SK-N-SH treated with all-trans-retinoic acid at 6 μM for 48 hours (cell line): ENCODE data around the gene PSMD14.

Source experiments
- ATAC-seq: fragments of 200-7000 bp; cut with Tn5 transposase; 3 replicates; pipeline ENCODE4 v1.9.1; 2020; ENCODE audit warnings: mild to moderate bottlenecking, moderate library complexity
- BACH2 ChIP-seq: fragments of 250-450 bp; sonication (Bioruptor Pico); IDR thresholded peaks from 2 replicates; pipeline ENCODE4 v1.9.0; 2021; ENCODE audit warnings: mild to moderate bottlenecking, borderline replicate concordance
- CSDC2 ChIP-seq: fragments of 250-450 bp; sonication (Bioruptor Pico); IDR thresholded peaks from 2 replicates; pipeline ENCODE4 v1.5.0; 2020; ENCODE audit warnings: mild to moderate bottlenecking, moderate library complexity
- ESRRG ChIP-seq: fragments of 250-450 bp; sonication (Bioruptor Pico); IDR thresholded peaks from 2 replicates; pipeline ENCODE4 v1.6.1; 2021; ENCODE audit warnings: mild to moderate bottlenecking
- GLIS3 ChIP-seq: fragments of 250-450 bp; sonication (Bioruptor Pico); IDR thresholded peaks from 2 replicates; pipeline ENCODE4 v1.5.0; 2020; ENCODE audit warnings: mild to moderate bottlenecking, moderate library complexity
- ISL1 ChIP-seq: fragments of 250-450 bp; sonication (Bioruptor Pico); IDR thresholded peaks from 2 replicates; pipeline ENCODE4 v2.1.2; 2022; ENCODE audit warnings: mild to moderate bottlenecking, moderate library complexity
- OSR1 ChIP-seq: fragments of 250-450 bp; sonication (Bioruptor Pico); IDR thresholded peaks from 2 replicates; pipeline ENCODE4 v1.8.0; 2022; ENCODE audit warnings: moderate library complexity, mild to moderate bottlenecking, inconsistent platforms
- PPARA ChIP-seq: fragments of 250-450 bp; sonication (Bioruptor Pico); IDR thresholded peaks from 2 replicates; pipeline ENCODE4 v1.5.0; 2020; ENCODE audit warnings: mild to moderate bottlenecking, borderline replicate concordance
- TCF4 ChIP-seq: fragments of 250-450 bp; sonication (Bioruptor Pico); IDR thresholded peaks from 2 replicates; pipeline ENCODE4 v1.8.0; 2021; ENCODE audit warnings: mild to moderate bottlenecking, moderate library complexity, borderline replicate concordance
- TOX ChIP-seq: fragments of 250-450 bp; sonication (Bioruptor Pico); IDR thresholded peaks from 2 replicates; pipeline ENCODE4 v1.8.0; 2021; ENCODE audit warnings: mild to moderate bottlenecking, moderate library complexity, borderline replicate concordance
- ZC3H10 ChIP-seq: fragments of 250-450 bp; sonication (Bioruptor Pico); IDR thresholded peaks from 2 replicates; pipeline ENCODE4 v1.5.1; 2021; ENCODE audit warnings: mild to moderate bottlenecking, moderate library complexity
- ZFP3 ChIP-seq: fragments of 250-450 bp; sonication (Bioruptor Pico); IDR thresholded peaks from 2 replicates; pipeline ENCODE4 v1.5.0; 2020; ENCODE audit warnings: mild to moderate bottlenecking, moderate library complexity
- ZFP30 ChIP-seq: fragments of 450-650 bp; formaldehyde crosslinking; IDR thresholded peaks from 2 replicates; pipeline ENCODE4 v1.5.0; 2022; ENCODE audit warnings: mild to moderate bottlenecking, moderate library complexity
- ZNF565 ChIP-seq: fragments of 450-650 bp; formaldehyde crosslinking; conservative IDR thresholded peaks from 2 replicates; pipeline ENCODE4 v1.5.0; 2020; ENCODE audit warnings: low read depth, mild to moderate bottlenecking, moderate library complexity
- ZNF70 ChIP-seq: fragments of 450-650 bp; formaldehyde crosslinking; IDR thresholded peaks from 2 replicates; pipeline ENCODE4 v1.5.0; 2020; ENCODE audit warnings: mild to moderate bottlenecking, moderate library complexity
- ZNF8 ChIP-seq: fragments of 450-650 bp; formaldehyde crosslinking; IDR thresholded peaks from 2 replicates; pipeline ENCODE4 v1.5.0; 2020; ENCODE audit warnings: mild to moderate bottlenecking, moderate library complexity
- TF ChIP-seq, protein P1 (sequence below): fragments of 250-450 bp; sonication (Bioruptor Pico); IDR thresholded peaks from 2 replicates; pipeline ENCODE4 v1.5.1; 2020; ENCODE audit warnings: low read depth, mild to moderate bottlenecking, moderate library complexity
- TF ChIP-seq, protein P2 (sequence below): fragments of 250-450 bp; sonication (Bioruptor Pico); IDR thresholded peaks from 2 replicates; pipeline ENCODE4 v1.8.0; 2021; ENCODE audit warnings: low read depth, mild to moderate bottlenecking, moderate library complexity, borderline replicate concordance
- TF ChIP-seq, protein P3 (sequence below): fragments of 250-450 bp; sonication (Bioruptor Pico); IDR thresholded peaks from 2 replicates; pipeline ENCODE4 v1.5.1; 2021; ENCODE audit warnings: mild to moderate bottlenecking, moderate library complexity
- TF ChIP-seq, protein P4 (sequence below): fragments of 250-450 bp; sonication (Bioruptor Pico); IDR thresholded peaks from 2 replicates; pipeline ENCODE4 v1.8.0; 2020; ENCODE audit warnings: mild to moderate bottlenecking, moderate library complexity, borderline replicate concordance

Gene PSMD14

DNA sequence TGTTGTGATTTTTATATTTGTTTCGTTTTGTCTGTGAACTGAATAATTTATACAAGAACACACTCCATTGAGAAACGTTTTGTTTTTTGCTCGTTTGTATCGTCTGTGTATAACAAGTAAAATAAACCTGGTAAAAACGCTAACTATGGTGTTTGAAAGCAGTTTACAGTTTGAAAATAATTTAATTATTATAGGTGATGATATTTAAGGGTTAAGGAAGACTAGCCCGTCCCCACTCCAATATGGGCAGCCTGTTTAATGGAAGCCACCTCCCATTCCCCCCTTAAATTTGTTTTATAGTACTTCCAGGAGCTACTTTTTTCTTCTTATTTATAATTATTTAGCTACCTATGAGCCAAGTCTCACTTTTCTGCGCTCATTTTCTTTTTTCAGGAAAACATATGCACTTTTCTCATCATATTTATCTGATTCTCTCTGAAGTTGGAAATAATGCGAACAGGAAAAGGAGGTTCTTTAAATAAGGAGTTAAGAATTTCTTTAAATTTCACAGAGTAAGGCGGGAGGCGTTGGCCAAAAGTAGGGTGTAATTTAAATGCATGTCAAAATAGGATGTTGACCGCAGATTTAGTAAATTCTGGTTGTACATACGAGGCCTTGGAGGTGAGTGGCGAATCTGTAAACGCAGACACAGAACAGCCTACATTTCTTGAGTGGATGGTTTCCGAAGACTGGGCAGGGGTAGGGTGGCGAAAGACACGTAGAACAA, 117.7 kb downstream of the PSMD14 start (continued):
- TF ChIP-seq BACH2 (CRISPR knock-in tag), result no peak
- TF ChIP-seq OSR1, result no peak
- no peak for TF ChIP-seq ZC3H10 (CRISPR knock-in tag)
- TF ChIP-seq ESRRG (CRISPR knock-in tag), result no peak
- TF ChIP-seq, all 23 proteins: peak for 0

DNA sequence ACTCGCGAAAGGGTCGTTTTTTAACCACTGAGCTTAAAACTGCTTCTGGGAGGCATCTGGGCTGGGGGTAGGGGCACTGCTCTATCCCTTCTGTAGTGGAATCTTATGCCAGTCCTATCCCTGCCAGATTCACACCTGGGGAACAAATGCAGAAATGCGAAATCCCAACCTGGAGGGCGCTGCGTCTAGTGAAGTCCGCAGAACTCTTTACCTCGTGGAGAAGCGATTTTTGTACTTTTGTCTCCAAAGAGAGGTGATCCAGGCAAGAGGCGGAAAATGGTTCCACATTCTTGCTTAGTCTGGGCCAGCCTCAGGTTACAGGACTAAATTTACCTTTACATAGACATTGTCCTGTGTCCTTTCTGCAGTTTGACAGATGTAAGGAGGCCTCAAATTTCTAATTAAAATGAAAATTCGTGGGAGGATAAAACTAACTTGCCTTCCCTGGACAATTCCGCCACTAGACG, 118.3 kb downstream of the PSMD14 start:
- ATAC-seq, result no peak
- TF ChIP-seq ZNF70, result no peak
- no peak for TF ChIP-seq GLIS3
- no peak for TF ChIP-seq ZFP30 (CRISPR knock-in tag)
- TF ChIP-seq BACH2 (CRISPR knock-in tag), result no peak
- TF ChIP-seq ESRRG (CRISPR knock-in tag), result no peak
- no peak for TF ChIP-seq ZFP3 (CRISPR knock-in tag)
- no peak for TF ChIP-seq ZNF8 (CRISPR knock-in tag)
- TF ChIP-seq, protein P1, sequence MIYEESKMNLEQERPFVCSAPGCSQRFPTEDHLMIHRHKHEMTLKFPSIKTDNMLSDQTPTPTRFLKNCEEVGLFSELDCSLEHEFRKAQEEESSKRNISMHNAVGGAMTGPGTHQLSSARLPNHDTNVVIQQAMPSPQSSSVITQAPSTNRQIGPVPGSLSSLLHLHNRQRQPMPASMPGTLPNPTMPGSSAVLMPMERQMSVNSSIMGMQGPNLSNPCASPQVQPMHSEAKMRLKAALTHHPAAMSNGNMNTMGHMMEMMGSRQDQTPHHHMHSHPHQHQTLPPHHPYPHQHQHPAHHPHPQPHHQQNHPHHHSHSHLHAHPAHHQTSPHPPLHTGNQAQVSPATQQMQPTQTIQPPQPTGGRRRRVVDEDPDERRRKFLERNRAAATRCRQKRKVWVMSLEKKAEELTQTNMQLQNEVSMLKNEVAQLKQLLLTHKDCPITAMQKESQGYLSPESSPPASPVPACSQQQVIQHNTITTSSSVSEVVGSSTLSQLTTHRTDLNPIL (CRISPR knock-in tag), result no peak
- TF ChIP-seq, protein P2, sequence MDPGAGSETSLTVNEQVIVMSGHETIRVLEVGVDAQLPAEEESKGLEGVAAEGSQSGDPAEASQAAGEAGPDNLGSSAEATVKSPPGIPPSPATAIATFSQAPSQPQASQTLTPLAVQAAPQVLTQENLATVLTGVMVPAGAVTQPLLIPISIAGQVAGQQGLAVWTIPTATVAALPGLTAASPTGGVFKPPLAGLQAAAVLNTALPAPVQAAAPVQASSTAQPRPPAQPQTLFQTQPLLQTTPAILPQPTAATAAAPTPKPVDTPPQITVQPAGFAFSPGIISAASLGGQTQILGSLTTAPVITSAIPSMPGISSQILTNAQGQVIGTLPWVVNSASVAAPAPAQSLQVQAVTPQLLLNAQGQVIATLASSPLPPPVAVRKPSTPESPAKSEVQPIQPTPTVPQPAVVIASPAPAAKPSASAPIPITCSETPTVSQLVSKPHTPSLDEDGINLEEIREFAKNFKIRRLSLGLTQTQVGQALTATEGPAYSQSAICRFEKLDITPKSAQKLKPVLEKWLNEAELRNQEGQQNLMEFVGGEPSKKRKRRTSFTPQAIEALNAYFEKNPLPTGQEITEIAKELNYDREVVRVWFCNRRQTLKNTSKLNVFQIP (CRISPR knock-in tag), result no peak
- TF ChIP-seq, protein P3, sequence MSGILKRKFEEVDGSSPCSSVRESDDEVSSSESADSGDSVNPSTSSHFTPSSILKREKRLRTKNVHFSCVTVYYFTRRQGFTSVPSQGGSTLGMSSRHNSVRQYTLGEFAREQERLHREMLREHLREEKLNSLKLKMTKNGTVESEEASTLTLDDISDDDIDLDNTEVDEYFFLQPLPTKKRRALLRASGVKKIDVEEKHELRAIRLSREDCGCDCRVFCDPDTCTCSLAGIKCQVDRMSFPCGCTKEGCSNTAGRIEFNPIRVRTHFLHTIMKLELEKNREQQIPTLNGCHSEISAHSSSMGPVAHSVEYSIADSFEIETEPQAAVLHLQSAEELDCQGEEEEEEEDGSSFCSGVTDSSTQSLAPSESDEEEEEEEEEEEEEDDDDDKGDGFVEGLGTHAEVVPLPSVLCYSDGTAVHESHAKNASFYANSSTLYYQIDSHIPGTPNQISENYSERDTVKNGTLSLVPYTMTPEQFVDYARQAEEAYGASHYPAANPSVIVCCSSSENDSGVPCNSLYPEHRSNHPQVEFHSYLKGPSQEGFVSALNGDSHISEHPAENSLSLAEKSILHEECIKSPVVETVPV (CRISPR knock-in tag), result no peak

DNA sequence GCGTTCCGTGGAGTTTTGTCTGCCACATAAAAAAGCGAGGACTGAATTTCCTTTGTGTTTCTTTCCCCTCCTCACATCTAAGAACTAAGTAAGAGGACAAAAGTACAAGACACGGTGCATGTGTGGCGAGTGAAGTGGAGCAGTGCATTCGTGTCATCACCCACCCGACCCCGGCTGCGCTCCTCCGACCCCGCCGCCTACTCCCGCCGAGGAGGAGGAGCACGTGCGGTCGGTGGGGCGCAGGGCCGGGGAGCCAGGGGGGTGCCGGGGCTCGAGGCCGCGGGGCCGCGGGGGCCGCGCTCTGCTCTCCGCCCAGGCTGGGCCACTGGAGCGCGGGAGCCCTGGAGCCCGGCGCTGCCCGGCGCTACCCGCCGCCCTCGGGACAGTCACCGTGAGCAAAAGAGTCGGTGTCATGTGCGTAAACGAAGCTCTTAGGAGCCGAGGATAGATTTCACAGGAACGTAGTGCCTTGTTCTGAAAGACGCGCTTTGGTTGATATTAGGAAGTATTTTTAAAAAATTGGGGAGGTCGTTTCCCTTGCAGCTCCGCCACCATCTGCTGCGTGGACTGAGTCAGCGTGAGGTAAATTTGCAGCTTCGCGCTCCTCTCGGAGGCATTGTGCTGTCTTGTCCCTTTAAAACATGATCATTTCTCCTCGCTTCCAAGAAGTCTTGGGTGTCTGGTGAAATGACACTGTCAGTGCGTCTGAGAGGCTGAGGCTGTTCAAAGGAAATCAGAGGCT, 118.9 kb downstream of the PSMD14 start:
- TF ChIP-seq TOX, result no peak
- no peak for TF ChIP-seq CSDC2
- TF ChIP-seq ZC3H10 (CRISPR knock-in tag), result no peak
- no peak for TF ChIP-seq ZFP3 (CRISPR knock-in tag)
- no peak for TF ChIP-seq ZNF70
- no peak for TF ChIP-seq GLIS3
- no peak for TF ChIP-seq BACH2 (CRISPR knock-in tag)
- no peak for ATAC-seq

DNA sequence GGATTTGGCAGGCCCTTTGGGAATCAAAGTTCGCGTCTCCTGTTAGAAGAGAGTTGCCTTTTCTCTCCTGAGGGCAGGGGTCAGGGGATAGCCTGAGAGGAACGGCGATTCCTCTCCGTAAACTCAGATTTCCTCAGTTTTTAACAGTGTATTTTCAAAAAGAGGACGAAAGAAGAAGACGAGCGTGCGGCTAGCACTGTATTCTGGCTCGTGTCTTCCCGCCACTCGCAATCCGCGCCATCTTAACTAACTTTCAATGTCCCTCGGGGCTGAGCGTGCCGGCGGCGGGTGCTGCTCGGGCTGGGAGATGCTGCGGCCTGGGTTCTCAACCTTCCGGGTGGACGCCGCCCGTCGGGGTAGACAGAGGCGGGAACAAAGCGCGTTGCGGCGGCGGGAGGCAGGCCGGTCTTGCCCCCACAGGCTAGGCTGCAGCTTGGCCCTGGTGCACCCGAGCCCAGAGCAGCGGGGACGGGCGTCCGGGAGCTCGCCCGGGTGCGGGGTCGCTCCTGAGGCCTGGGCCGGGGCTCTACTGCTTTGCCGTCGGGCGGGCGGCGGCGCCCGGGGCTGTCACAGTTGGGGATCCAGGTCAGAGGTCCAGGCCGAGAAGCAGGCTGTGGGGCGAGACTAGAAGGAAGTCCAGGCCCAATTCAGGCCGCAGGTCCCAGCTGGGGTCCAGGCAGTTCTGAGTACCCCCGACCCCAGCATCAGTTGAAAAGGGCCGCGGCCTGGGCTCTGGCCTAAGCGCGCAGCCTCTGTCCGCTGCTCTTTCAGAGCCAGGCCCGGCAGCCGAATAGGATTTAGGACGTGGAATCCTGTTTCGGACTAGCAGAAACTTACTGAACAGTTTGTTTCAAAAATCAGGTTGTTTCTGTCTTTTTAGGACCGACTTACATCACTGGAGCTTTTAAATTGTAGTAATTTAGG, 119.7 kb downstream of the PSMD14 start:
- no peak for ATAC-seq
- TF ChIP-seq ISL1 (CRISPR knock-in tag), result no peak
- TF ChIP-seq, protein P4, sequence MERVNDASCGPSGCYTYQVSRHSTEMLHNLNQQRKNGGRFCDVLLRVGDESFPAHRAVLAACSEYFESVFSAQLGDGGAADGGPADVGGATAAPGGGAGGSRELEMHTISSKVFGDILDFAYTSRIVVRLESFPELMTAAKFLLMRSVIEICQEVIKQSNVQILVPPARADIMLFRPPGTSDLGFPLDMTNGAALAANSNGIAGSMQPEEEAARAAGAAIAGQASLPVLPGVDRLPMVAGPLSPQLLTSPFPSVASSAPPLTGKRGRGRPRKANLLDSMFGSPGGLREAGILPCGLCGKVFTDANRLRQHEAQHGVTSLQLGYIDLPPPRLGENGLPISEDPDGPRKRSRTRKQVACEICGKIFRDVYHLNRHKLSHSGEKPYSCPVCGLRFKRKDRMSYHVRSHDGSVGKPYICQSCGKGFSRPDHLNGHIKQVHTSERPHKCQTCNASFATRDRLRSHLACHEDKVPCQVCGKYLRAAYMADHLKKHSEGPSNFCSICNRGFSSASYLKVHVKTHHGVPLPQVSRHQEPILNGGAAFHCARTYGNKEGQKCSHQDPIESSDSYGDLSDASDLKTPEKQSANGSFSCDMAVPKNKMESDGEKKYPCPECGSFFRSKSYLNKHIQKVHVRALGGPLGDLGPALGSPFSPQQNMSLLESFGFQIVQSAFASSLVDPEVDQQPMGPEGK (CRISPR knock-in tag), result no peak
- no peak for TF ChIP-seq TCF4 (CRISPR knock-in tag)
- TF ChIP-seq TOX, result no peak
- no peak for TF ChIP-seq OSR1
- TF ChIP-seq, protein P3 (CRISPR knock-in tag), result no peak
- TF ChIP-seq ZNF565 (CRISPR knock-in tag), result no peak
- TF ChIP-seq ZFP30 (CRISPR knock-in tag), result no peak
- TF ChIP-seq BACH2 (CRISPR knock-in tag), result no peak
- no peak for TF ChIP-seq ZNF70
- no peak for TF ChIP-seq ESRRG (CRISPR knock-in tag)
- no peak for TF ChIP-seq PPARA (CRISPR knock-in tag)
